ENCODE results near the gene IGSF8. TPM values are rescaled to one million over a fixed set of nuclear protein-coding genes. Genes with fewer than 3 reads are reported as not detected.

IGSF8 gene
- total and polyA plus RNA-seq, 2 of the 8 experiments (the other 6 are each of a cell fraction or from before 2014, with no cell fraction given), result 69.6 to 132 TPM

DNA sequence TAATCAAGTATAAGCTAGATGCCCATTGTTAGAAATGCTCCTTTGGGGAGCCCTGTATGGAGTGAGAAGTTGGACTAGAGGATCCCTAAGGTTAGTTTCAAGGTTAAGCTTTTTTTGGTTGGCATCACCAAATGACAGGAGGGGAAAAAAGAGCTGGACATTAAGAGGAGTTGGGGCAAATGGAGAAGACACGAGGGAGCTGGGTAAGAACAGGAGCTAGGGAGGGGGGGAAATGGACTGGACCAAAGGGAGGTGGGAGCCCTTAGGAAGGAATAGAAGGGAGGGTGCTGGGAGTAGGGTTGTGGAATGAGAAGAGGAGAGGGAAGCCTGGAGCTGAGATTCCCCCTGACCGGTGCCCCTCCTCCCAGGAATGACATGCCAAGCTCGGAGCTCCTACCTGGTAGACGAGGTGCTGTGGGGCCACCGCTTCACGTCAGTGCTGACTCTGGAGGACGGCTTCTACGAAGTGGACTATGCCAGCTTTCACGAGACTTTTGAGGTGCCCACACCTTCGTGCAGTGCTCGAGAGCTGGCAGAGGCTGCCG lies 11.2 kb downstream of the IGSF8 start:
- FAIRE-seq, result no peak
- TF ChIP-seq FOSL1 (IDR thresholded peaks at IDR 0.05; ENCODE audit: insufficient read depth, low read depth, low read length), result no peak

More for the DNA sequence above, 11.2 kb downstream of the IGSF8 start:
- Histone ChIP-seq H3K23me2 (ENCODE audit: low read depth, low read length) (no peaks in the 10 kb centered on the region; the same call in 1 of the 2 replicates), H4K91ac (replicated peaks; ENCODE audit: insufficient read length, low read length) (no peak overlapping the region), H3K27me3 (replicated peaks in 1 of 4; ENCODE audit: control insufficient read depth in 3 of 4, extremely low read depth in 1 of 4, insufficient read depth in 3 of 4, low read length in 3 of 4) (peaks cover 0 to 28% (median 22%) of the 10 kb centered on the region in 4 experiments; a peak in 6 of 7 replicates), H3K4me2 (ENCODE audit: insufficient read depth in 1 of 2, low read depth in 2 of 2, low read length in 2 of 2) (no peak overlapping the region), H3K27ac (ENCODE audit: low read depth, low read length) (no peak overlapping the region), H3K56ac (replicated peaks; ENCODE audit: insufficient read length, low read depth, low read length) (no peak overlapping the region), H3K79me2 (ENCODE audit: control insufficient read depth in 1 of 2, insufficient read depth in 2 of 2, low read length in 2 of 2) (no peaks in the 10 kb centered on the region), H3K18ac (ENCODE audit: extremely low read depth, low read length) (no peak overlapping the region), H2BK20ac (ENCODE audit: low read length) (no peak overlapping the region), H3K79me1 (ENCODE audit: low read depth, low read length) (no peaks in the 10 kb centered on the region; the same call in 1 of the 2 replicates), H3K4me1 (replicated peaks in 1 of 4; ENCODE audit: control insufficient read depth in 3 of 4, insufficient read depth in 4 of 4, low read length in 3 of 4) (peaks cover 0 to 5% (median 3%) of the 10 kb centered on the region in 4 experiments; a peak in 4 of 7 replicates), H2AK5ac (ENCODE audit: low read depth, low read length) (no peak overlapping the region), H3K4ac (replicated peaks; ENCODE audit: insufficient read length, low read depth, low read length) (no peak overlapping the region), H2BK5ac (ENCODE audit: low read depth, low read length) (no peak overlapping the region), H2AFZ (ENCODE audit: low read length) (no peak overlapping the region), H4K5ac (ENCODE audit: insufficient read length, low read depth, low read length) (no peak overlapping the region), H3K36me3 (ENCODE audit: control insufficient read depth in 2 of 4, insufficient read depth in 4 of 4, low read length in 3 of 4) (peaks cover 3 to 14% (median 8%) of the 10 kb centered on the region in 4 experiments; a peak in 7 of 8 replicates), H3K23ac (ENCODE audit: insufficient read length) (no peak overlapping the region), H4K8ac (ENCODE audit: extremely low read depth, insufficient read depth, low read length) (no peak overlapping the region), H3K14ac (ENCODE audit: insufficient read length) (no peak overlapping the region), H3K4me3 (ENCODE audit: extremely low read depth in 1 of 4, insufficient read depth in 2 of 4, low read depth in 3 of 4, low read length in 4 of 4) (no peak overlapping the region), H2BK15ac (ENCODE audit: low read length) (no peak overlapping the region), H3K9me3 (ENCODE audit: insufficient read depth in 2 of 2, low read depth in 1 of 2, low read length in 1 of 2) (peaks cover 0 to 4% of the 10 kb centered on the region in 2 experiments; a peak in 1 of 4 replicates), H3K9ac (replicated peaks in 1 of 4; ENCODE audit: extremely low read depth in 1 of 4, low read depth in 3 of 4, low read length in 3 of 4) (no peak overlapping the region), H2BK12ac (ENCODE audit: low read depth, low read length) (no peak overlapping the region), H2BK120ac (replicated peaks; ENCODE audit: low read depth, low read length) (no peak overlapping the region), H4K20me1 (replicated peaks in 1 of 2; ENCODE audit: control insufficient read depth in 1 of 2, insufficient read depth in 2 of 2, low read length in 2 of 2) (peaks cover 0 to 4% of the 10 kb centered on the region in 2 experiments)
- 87% methylated on average over 12 of the region's 12 CpGs; no CpG with 5 or more reads in 1 of the 2 experiments for WGBS, 2 experiments (ENCODE audit: extremely low coverage in 1 of 2, insufficient coverage in 1 of 2, insufficient read length in 1 of 2, insufficient replicate concordance in 2 of 2, low coverage in 1 of 2, low lambda C conversion rate in 2 of 2, missing lambda C conversion rate in 1 of 2)
- ChIA-PET CTCF (ENCODE audit: partially characterized antibody) (interaction anchor here (0.6 to 50.1 kb wide), 20 partner anchors 8 to 204 kb away, joined by 3 to 1874 read pairs (median 6); partner anchors contain the start of genes IGSF8 and KCNJ10), POLR2A (ENCODE audit: partially characterized antibody) (interaction anchor here (0.8 to 4.6 kb wide), 8 partner anchors 9 to 124 kb away, joined by 3 to 39 read pairs (median 4); partner anchors contain the start of genes ATP1A2, IGSF8 and KCNJ10)
- DNase-seq (ENCODE audit: low read depth in 1 of 2, low spot score in 2 of 2), result no peak

Data from H1 (cell line).